Body of pancreas (tissue), 4 donors: ENCODE results near the gene DHX15. TPM values are rescaled to one million over a fixed set of nuclear protein-coding genes. Genes with fewer than 3 reads are reported as not detected.
A peak's percentile ranks its signal among the peaks of the same experiment; 100 is the strongest.

Experiments used
- ATAC-seq: fragments of 150-250 bp; one replicate; pipeline ENCODE4 v1.9.1; 2016
- DNase-seq, 4 donors: peaks; one replicate each; pipeline ENCODE4 v3.0.0-alpha.2; 2019
- H3K27ac ChIP-seq, 4 donors: fragments of 200-600 bp; sonication (generic); 1 replicate in 3 of 4; 2 replicates in 1 of 4; pipeline versions ENCODE4 v1.5.1 to v1.6.1; 2016 to 2019; ENCODE audit warnings: mild to moderate bottlenecking in 1 of 4, mixed read lengths in 1 of 4, moderate library complexity in 1 of 4
- H3K27me3 ChIP-seq, 2 donors: fragments of 200-600 bp; sonication (generic); one replicate each; pipeline ENCODE4 v1.6.0; 2016; ENCODE audit warnings: mild to moderate bottlenecking in 1 of 2
- H3K36me3 ChIP-seq, 2 donors: fragments of 200-600 bp; sonication (generic); replicated peaks in 1 of 2; 2 replicates each; pipeline ENCODE4 v1.5.1; 2016; ENCODE audit warnings: low read depth in 2 of 2; ENCODE audit not compliant: insufficient read depth in 1 of 2
- H3K4me1 ChIP-seq: fragments of 200-600 bp; sonication (generic); one replicate; pipeline ENCODE4 v1.6.0; 2016
- H3K4me3 ChIP-seq, 2 donors: fragments of 200-600 bp; sonication (generic); 1 replicate in 1 of 2; 2 replicates in 1 of 2; pipeline ENCODE4 v1.5.1; 2016 to 2019
- H3K9me3 ChIP-seq, 3 donors: fragments of 200-600 bp; sonication (generic); 1 replicate in 2 of 3; 2 replicates in 1 of 3; pipeline ENCODE4 v1.5.1; 2016
- POLR2A ChIP-seq, 3 donors: fragments of 450-650 bp; IDR thresholded peaks; one replicate each; pipeline ENCODE4 v1.6.1; 2016; ENCODE audit warnings: antibody characterized with exemption in 3 of 3, mild to moderate bottlenecking in 2 of 3
- WGBS, 2 donors: methylation state at CpG; one replicate each; pipeline ENCODE4 v1.1.5; 2017; 5-methylcytosine and 5-hydroxymethylcytosine counted together
- intact Hi-C: fragments of 100-400 bp; cut with DNase I; formaldehyde crosslinking; loops from one replicate; pipeline ENCODE4 v1.15.1; 2023
- total RNA-seq, 2 donors: library from RNA; depleted of rRNA; stranded (reverse); fragments of >200 nt; gene quantifications; one replicate each; pipeline ENCODE4 v1.1.0, GENCODE V29; 2016
- TF ChIP-seq, protein P1 (sequence below), 7 experiments: fragments of 450-650 bp in 4 of 7; fragments of 200-600 bp in 3 of 7; sonication (generic) in 3 of 7; IDR thresholded peaks; one replicate each; pipeline ENCODE4 v1.5.1; 2016 to 2019; ENCODE audit warnings: antibody characterized with exemption in 7 of 7

Gene DHX15
- total RNA-seq, 2 donors from 2014 or later, result 83.7 to 104 TPM

DNA sequence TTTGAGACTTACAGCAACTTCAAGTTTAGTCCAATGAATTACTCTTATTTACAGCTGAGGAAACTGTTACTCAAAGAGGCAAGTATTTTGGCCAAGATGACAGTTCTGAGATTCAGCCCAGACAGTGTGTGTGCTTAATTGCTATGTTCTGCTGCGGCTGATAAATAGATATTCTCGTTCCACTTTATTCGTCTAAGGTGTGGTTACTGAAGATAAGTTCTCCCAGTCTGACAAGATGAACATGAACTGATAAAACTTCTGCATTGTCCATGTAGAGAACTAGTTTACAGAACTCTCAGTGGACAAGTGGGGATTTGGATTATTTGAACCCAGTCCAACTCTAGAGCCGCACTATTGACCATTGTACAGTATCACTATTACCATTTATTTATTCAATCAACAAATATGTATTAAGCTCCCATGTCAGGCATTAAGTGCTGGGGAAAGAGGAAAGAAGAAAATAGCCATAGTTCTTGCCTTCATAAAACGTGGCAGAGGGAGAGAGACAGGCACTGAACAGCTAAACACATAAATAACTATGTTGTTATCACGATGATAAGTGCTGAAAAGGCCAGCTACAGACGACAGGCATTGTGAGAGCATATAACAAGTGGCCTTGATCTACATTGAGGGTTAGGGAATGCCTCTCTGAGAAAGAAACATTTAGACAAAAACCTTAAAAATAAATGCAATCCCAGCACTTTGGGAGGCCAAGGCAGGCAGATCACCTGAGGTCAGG, 4.0 kb upstream of the DHX15 start:
- H3K9me3 ChIP-seq, result no peaks in the 10 kb centered on the region
- intact Hi-C loops, result no loop called here
- DNase-seq, result no peak
- 27 to 36% methylated on average over 7 of the region's 7 CpGs for WGBS, 2 donors
- no peak for ATAC-seq
- no peaks in the 10 kb centered on the region for H3K27me3 ChIP-seq
- no peak overlapping the region for H3K27ac ChIP-seq
- H3K4me1 ChIP-seq, result peaks cover 5% of the 10 kb centered on the region
- TF ChIP-seq POLR2A (IDR thresholded peaks at IDR 0.05), result no peak
- TF ChIP-seq, protein P1, sequence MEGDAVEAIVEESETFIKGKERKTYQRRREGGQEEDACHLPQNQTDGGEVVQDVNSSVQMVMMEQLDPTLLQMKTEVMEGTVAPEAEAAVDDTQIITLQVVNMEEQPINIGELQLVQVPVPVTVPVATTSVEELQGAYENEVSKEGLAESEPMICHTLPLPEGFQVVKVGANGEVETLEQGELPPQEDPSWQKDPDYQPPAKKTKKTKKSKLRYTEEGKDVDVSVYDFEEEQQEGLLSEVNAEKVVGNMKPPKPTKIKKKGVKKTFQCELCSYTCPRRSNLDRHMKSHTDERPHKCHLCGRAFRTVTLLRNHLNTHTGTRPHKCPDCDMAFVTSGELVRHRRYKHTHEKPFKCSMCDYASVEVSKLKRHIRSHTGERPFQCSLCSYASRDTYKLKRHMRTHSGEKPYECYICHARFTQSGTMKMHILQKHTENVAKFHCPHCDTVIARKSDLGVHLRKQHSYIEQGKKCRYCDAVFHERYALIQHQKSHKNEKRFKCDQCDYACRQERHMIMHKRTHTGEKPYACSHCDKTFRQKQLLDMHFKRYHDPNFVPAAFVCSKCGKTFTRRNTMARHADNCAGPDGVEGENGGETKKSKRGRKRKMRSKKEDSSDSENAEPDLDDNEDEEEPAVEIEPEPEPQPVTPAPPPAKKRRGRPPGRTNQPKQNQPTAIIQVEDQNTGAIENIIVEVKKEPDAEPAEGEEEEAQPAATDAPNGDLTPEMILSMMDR (IDR thresholded peaks at IDR 0.05), result no peak
- no peak overlapping the region for H3K4me3 ChIP-seq
- no peaks in the 10 kb centered on the region for H3K36me3 ChIP-seq

- peak; percentile 34 for ATAC-seq
- Histone ChIP-seq H3K4me3 (peak overlapping the region; percentile 71 to 84), H3K27ac (peak overlapping the region; percentile 97 to 99 (median 98)), H3K36me3 (no peaks in the 10 kb centered on the region), H3K9me3 (no peaks in the 10 kb centered on the region), H3K4me1 (peaks cover 40% of the 10 kb centered on the region), H3K27me3 (no peaks in the 10 kb centered on the region)
- DNase-seq, result peak; percentile 43 to 60 (median 49)
- TF ChIP-seq, protein P1 (IDR thresholded peaks at IDR 0.05), result no peak
- TF ChIP-seq POLR2A (IDR thresholded peaks at IDR 0.05), result peak in 1 of 3 donors; percentile 19
- intact Hi-C loops, result no loop called here
- 0 to 1% methylated on average over 23 to 50 of the region's 51 CpGs for WGBS, 2 donors
These were observed 723 bp downstream of the DHX15 start for GRCh38 chr4:24583451-24584210.

DNA sequence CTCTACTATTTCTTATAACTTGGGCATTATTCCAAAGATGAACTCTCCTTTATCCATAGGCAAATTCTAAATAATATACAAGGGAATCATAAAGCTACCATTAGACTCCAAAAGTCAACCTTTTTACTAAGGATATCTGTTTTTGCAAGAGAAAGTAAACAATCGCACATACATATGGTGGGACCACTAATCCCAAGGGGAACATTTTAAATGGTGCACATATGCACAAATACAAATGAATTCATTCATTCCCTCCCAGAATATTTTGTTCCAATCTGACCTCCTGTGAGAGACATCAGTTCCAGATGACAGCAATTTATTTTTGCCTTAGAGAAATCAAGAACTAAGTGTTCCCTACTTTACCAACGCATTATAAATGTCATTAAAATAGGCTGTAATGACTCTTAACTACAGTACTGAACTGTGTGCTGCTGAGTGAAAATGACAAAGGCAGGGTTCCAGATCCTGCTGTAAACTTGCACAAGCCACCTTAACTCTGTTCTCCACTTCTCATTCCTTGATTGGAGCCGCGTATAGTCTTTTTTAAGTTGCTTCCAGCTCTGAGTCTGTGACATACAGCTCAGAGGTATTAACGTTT, 2.0 kb downstream of the DHX15 start:
- Histone ChIP-seq H3K4me1 (peaks cover 51% of the 10 kb centered on the region), H3K27ac (peak overlapping the region; percentile 4 to 99 (median 98)), H3K27me3 (no peaks in the 10 kb centered on the region), H3K36me3 (no peaks in the 10 kb centered on the region), H3K4me3 (no peak overlapping the region), H3K9me3 (no peaks in the 10 kb centered on the region)
- ATAC-seq, result no peak
- intact Hi-C loops, result no loop called here
- TF ChIP-seq, protein P1 (IDR thresholded peaks at IDR 0.05), result no peak
- no peak for TF ChIP-seq POLR2A (IDR thresholded peaks at IDR 0.05)
- 4 to 6% methylated on average over 5 of the region's 5 CpGs for WGBS, 2 donors
- DNase-seq, result no peak

- no peaks in the 10 kb centered on the region for H3K27me3 ChIP-seq
- TF ChIP-seq POLR2A (IDR thresholded peaks at IDR 0.05), result no peak
- TF ChIP-seq, protein P1 (IDR thresholded peaks at IDR 0.05), result no peak
- H3K36me3 ChIP-seq, result peaks cover 0 to 5% of the 10 kb centered on the region in 2 donors
- H3K4me3 ChIP-seq, result no peak overlapping the region
- peak overlapping the region in 1 of 4 donors; percentile 17 for H3K27ac ChIP-seq
- 62 to 78% methylated on average over 4 of the region's 4 CpGs for WGBS, 2 donors
- ATAC-seq (no peak), DNase-seq (no peak)
- intact Hi-C loops, result no loop called here
- H3K9me3 ChIP-seq, result no peaks in the 10 kb centered on the region
- H3K4me1 ChIP-seq, result peaks cover 60% of the 10 kb centered on the region
These were observed 6.0 kb downstream of the DHX15 start for GRCh38 chr4:24578364-24578763.
